ES-I3 (cell line): Measurements from ENCODE around the gene LRMDA.

ENCODE experiments used
- H3K36me3 ChIP-seq: 2 replicates; pipeline ENCODE4 v1.6.1; 2013; ENCODE audit warnings: mild to moderate bottlenecking, low read length, control low read depth, moderate library complexity; ENCODE audit not compliant: insufficient read depth
- H3K4me1 ChIP-seq: 2 replicates; pipeline ENCODE4 v1.6.1; 2013; ENCODE audit warnings: mild to moderate bottlenecking, control low read depth, low read length; ENCODE audit not compliant: insufficient read depth
- H3K9ac ChIP-seq: 2 replicates; pipeline ENCODE4 v1.6.1; 2013; ENCODE audit warnings: low read depth, mild to moderate bottlenecking, low read length, moderate library complexity
- H3K9me3 ChIP-seq: 2 replicates; pipeline ENCODE4 v1.6.1; 2013; ENCODE audit warnings: mild to moderate bottlenecking, low read length, moderate library complexity; ENCODE audit not compliant: control insufficient read depth, insufficient read depth

The LRMDA gene

DNA sequence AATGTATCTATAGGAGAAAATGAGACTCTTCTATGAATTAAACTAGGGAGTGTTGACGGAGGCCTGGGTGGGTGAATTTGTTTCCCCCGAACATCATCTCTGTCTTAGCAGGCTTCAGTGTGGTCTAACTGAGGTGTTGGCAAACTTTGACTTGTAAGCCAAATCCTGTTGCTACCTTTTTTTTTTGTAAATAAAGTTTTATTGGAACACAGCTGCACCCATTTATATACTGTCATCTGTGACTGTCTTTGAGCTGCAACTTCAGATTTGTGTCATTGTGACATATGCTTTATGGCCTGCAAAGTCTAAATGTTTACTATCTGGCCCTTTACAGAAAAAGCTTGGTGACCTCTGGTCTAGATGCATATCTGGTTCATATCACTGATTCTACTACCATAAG lies 455.9 kb downstream of the LRMDA start:
- Histone ChIP-seq H3K9me3 (no peaks in the 10 kb centered on the region), H3K36me3 (no peaks in the 10 kb centered on the region), H3K4me1 (no peaks in the 10 kb centered on the region), H3K9ac (no peak overlapping the region)

DNA sequence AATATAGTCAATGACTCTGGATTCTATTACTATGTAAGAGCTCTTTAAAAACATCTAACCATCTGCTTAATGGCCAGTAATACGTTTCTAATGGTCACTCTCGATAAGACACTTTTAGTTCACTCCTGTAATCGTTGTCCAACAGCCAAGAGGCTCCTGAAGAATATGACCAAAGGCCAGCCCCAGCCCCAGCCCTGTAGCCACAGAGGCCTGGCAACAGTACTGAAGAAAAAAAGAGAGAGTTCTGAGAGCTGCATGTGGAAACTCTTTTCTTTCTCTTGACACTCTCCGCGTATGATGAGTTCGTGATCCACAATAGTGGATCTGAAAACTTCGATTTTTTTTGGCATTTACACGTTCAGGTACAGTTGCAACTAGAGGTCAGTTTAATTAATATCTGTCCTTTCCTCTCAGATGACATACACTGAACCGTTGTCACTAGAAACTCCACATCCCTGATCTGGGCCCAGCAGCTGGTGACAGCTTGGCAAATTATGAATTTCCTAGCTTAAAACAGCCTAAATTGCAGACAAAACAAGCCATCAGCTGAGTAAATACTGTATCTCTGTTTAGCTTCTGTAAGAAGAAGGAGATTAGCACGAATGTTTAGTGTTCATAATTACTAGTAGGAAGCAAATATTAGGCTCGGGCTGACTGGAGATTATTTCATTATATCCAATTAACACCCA lies 456.7 kb downstream of the LRMDA start:
- Histone ChIP-seq H3K36me3 (no peaks in the 10 kb centered on the region), H3K9me3 (no peaks in the 10 kb centered on the region), H3K4me1 (no peaks in the 10 kb centered on the region), H3K9ac (no peak overlapping the region)

DNA sequence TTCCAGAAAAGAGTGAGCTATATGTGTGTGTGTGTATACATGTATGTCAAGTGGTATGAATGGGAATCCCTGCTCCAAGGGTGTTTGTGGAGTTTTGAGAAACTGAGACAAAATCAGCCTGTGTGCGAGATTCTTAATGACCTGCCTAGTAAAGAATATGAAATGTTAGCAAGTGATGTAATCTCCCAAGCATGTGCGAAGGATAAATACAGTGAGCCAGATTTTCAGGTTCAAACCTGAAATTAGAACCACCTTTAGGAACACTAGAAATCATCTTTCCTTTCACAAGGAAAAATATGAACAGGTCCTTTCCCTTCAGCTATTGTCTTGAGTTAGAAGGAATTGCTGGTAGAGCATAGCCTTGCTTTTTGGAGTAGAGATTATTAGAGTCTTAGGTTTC lies 457.6 kb downstream of the LRMDA start:
- no peaks in the 10 kb centered on the region for H3K36me3 ChIP-seq
- no peak overlapping the region for H3K9ac ChIP-seq
- no peaks in the 10 kb centered on the region for H3K4me1 ChIP-seq
- no peaks in the 10 kb centered on the region for H3K9me3 ChIP-seq

DNA sequence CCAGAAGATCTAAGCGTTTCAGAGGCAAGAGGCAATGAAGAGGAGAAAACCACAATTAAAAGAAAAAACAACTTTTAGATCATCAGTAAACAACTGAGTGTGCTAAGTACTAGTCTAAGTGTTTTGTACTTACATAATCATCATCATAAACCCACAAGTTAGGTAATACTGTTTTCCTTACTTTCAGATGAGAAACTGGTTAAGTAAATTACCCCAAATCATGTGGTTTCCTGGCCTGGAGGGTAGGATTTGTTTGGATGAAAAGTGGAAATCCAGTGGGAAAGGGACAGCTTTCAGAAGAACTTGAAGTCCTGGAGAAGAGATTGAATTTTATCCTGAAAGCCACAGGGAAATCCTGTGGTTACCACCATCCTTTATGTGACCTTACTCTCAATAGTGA lies 463.3 kb downstream of the LRMDA start:
- no peaks in the 10 kb centered on the region for H3K9me3 ChIP-seq
- H3K36me3 ChIP-seq: no peaks in the 10 kb centered on the region
- no peaks in the 10 kb centered on the region for H3K4me1 ChIP-seq
- H3K9ac ChIP-seq: no peak overlapping the region

DNA sequence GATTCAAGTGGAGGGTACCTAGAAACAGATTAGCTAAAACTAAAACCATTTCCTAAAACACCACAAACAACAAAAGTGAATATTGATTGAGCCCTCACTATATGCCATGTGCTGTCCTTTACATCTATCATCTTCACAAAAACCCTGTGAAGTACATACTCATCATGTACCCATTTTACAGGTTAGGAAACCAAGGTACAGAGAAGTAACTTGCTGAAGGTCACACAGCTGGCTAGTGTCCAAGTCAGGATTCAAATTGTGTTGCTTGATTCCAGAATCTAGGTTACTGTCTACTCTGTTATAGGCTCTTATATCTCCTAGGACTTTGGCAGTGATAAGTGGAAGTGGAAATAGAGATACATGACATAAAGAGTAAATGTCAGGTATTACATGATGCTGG lies 463.8 kb downstream of the LRMDA start:
- Histone ChIP-seq H3K4me1 (no peaks in the 10 kb centered on the region), H3K9me3 (no peaks in the 10 kb centered on the region), H3K36me3 (no peaks in the 10 kb centered on the region), H3K9ac (no peak overlapping the region)

DNA sequence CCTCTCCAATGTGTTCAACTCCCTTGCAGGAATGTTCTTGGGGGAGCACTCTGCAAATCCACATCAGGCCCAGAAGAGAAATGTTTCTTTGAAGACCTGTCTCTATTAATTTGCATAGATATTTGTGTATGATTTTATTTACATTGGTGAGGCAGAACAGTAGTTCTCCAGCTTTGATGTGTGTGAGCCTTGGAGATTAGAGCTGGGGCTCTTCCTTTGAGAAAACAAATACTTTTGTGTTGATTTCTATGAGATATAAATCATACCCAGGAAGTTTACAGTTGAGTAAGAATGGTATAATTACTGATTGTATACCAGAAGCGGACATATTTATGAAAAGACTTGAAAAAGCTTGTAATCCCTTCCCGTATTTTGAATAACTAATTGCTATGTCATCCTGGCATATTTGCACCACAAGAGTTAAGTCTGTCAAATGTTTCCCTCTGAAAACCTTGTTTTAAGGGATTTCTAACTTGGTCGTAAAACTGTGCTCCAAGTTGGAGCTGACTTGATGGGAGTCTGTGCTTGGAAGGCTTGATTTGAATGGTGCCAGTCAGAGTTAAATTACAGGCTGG lies 468.5 kb downstream of the LRMDA start:
- Histone ChIP-seq H3K9me3 (no peaks in the 10 kb centered on the region), H3K36me3 (no peaks in the 10 kb centered on the region), H3K9ac (no peak overlapping the region), H3K4me1 (no peaks in the 10 kb centered on the region)

DNA sequence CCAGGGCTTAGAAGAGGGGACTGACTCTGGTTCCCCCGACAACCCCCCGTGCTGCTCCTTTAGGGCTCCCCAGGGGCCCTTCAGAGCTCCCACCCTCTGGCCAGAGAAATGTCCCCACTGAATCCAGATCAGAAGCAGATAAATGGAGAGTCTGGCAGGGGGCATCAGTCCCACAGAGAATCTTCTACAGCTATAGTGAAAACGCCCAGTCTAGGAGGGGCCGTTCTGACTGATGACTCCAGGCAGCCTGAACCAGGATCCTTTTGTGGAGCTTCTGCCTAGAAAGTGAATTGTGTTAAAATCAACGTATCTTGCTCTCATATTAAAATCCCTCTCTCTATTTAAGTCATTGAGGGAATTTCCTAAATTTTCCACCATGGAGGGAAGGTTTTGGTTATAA lies 471.4 kb downstream of the LRMDA start:
- H3K36me3 ChIP-seq: no peaks in the 10 kb centered on the region
- H3K9me3 ChIP-seq: no peaks in the 10 kb centered on the region
- H3K4me1 ChIP-seq: no peaks in the 10 kb centered on the region
- H3K9ac ChIP-seq: no peak overlapping the region

DNA sequence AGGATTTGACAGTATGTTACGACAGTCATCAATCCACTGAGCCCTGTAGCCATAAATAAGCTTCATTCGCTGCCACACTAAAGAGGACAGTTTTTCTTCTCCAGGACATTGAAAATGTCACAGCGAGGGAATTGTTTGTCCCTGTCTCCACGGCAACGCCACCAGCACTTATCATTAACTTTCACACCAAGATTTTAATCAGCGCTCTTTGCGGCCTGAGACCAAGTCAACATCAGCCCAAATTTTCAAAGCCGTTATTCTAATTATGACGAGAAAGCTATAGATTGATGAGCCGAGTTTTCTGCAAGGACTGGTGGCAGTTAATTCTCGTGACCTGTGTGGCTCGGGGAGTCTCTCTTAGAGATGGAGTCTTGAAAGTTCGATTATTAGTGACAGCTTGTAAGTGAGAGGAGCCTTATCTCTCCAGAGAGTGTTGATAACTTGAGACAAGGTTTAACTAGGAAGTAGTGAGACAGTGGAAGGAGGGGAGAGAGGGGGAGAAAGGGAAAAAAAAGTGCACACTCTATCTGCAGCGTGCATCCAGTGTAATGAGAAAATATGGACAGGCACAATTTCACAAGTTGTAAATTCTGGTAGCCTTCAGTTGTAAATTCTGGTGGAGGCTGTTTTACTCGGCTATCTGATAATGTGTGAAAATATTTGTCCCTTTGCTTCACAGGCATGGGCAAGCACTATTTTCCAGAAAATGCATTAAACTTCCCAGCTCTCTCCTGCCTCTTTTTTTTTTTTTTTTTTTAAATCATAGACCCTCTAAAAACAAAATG lies 473.3 kb downstream of the LRMDA start:
- Histone ChIP-seq H3K9me3 (no peaks in the 10 kb centered on the region), H3K36me3 (no peaks in the 10 kb centered on the region), H3K4me1 (no peaks in the 10 kb centered on the region), H3K9ac (no peak overlapping the region)

DNA sequence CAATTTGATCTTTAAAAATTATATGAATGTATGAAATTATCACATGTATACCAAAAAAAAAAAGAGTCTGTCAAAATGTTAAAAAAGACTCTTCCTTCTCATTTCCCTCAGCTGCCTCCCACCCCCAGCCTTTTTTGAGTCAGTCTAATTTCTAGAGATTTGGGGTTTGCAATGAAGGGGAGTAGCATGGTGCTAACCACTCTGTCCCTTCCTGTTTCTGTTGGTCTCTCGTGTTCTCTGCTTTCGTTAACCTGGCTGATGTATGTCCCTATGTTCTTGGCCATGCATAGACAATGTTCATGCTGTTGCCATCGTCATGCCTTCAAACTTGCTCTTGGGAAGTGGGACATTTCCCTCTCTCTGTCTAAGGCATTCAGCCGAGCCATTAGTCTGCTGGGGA lies 474.1 kb downstream of the LRMDA start:
- no peaks in the 10 kb centered on the region for H3K4me1 ChIP-seq
- no peaks in the 10 kb centered on the region for H3K9me3 ChIP-seq
- H3K9ac ChIP-seq: no peak overlapping the region
- no peaks in the 10 kb centered on the region for H3K36me3 ChIP-seq

DNA sequence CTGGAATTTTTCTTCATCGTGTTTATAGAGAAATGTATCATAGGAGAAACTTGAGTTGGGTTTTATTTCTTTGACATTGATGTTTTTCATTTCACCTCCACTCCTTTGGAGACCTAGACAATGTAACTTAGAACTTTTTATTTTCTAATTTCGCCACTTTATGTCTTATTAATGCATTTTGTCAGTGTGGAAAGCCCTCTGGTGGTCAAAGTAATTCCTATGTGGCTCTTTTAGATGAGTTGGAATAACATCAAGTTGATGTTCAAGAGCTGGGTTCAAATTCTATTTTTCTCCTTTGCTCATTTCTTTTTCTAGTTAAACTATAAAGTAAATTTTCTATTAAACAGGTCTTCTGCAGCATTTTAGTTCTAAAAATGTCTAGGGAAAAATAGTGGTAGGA lies 478.6 kb downstream of the LRMDA start:
- no peaks in the 10 kb centered on the region for H3K9me3 ChIP-seq
- no peaks in the 10 kb centered on the region for H3K36me3 ChIP-seq
- H3K4me1 ChIP-seq: no peaks in the 10 kb centered on the region
- no peak overlapping the region for H3K9ac ChIP-seq

DNA sequence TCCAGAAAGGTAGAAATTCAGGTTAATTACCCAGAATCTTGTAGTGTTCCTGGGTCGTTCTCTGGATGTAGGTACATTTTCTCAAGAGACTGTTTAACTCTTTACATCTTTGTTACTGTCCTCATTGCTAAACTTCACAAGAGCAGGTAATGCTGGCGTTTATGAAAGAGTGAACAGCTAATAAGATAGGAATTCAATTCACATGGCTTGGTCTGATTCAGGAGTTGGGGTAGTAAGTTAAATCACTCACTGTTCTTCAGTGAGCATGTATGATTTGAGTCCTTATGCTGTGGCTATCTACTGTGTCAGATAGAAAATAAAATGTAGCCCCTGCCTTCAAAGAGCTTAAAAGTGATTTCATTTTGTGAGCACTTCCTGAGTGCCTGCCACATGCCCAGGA lies 480.0 kb downstream of the LRMDA start:
- H3K4me1 ChIP-seq: no peaks in the 10 kb centered on the region
- no peaks in the 10 kb centered on the region for H3K36me3 ChIP-seq
- H3K9ac ChIP-seq: no peak overlapping the region
- H3K9me3 ChIP-seq: no peaks in the 10 kb centered on the region

DNA sequence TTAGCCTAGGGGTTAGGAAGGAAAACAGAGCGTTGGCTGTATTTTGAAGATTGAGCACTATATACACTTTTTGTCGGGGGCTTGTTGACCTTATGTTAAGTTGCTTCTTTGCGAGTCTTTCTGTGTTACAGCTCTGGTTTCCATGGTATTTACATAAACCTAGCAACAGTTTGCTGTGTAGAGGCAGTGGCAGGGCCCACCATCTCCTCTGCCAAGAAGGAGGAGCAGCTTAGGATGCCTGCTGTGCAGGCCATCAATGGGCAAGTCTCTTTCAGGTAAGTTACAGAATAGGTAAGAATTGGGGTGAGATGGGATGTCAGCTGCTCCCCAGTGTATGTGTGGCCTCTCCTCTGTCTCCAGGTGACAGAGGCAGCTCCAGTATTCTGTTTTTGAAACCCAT lies 485.5 kb downstream of the LRMDA start:
- Histone ChIP-seq H3K9ac (no peak overlapping the region), H3K4me1 (no peaks in the 10 kb centered on the region), H3K9me3 (no peaks in the 10 kb centered on the region), H3K36me3 (no peaks in the 10 kb centered on the region)

DNA sequence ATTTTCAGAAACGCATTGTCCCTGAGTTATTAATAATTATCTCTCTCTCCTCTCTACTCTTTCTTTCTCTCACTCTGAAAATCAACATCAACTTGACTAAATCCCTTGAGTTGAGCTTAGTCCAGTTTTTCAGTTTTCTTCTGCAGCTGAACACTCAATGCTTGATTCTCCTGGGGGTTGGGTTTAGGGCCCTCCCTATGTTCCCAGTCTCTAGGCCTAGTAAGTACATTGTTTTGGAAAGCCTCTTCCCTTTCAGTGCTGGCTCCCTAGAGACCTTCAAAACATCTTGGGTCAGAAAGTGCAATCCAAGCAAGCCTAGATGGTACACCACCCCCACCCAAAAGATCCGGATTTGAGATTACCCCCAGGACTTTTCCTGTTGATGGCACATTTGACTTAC lies 488.5 kb downstream of the LRMDA start:
- Histone ChIP-seq H3K9ac (no peak overlapping the region), H3K9me3 (no peaks in the 10 kb centered on the region), H3K4me1 (no peaks in the 10 kb centered on the region), H3K36me3 (no peaks in the 10 kb centered on the region)

DNA sequence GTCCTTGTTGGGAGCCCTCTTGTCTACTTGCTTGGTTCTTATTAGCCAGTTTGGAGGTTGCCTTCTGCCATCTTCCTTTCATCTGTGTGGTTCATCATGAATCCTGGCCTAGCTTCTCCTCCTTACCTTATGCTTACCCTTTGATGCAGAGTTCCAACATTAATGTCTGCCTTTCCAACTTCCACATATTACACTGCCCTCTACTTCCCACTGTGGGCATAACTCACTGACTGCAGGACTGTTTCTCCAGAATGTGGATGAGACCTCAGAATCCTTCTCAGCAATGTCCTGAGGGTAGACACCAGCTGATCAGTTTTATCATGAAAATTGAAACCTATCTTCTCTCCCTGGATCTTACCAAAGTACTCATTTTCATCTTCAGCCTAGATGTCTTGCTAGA lies 491.0 kb downstream of the LRMDA start:
- no peaks in the 10 kb centered on the region for H3K4me1 ChIP-seq
- H3K9ac ChIP-seq: no peak overlapping the region
- H3K9me3 ChIP-seq: no peaks in the 10 kb centered on the region
- no peaks in the 10 kb centered on the region for H3K36me3 ChIP-seq

DNA sequence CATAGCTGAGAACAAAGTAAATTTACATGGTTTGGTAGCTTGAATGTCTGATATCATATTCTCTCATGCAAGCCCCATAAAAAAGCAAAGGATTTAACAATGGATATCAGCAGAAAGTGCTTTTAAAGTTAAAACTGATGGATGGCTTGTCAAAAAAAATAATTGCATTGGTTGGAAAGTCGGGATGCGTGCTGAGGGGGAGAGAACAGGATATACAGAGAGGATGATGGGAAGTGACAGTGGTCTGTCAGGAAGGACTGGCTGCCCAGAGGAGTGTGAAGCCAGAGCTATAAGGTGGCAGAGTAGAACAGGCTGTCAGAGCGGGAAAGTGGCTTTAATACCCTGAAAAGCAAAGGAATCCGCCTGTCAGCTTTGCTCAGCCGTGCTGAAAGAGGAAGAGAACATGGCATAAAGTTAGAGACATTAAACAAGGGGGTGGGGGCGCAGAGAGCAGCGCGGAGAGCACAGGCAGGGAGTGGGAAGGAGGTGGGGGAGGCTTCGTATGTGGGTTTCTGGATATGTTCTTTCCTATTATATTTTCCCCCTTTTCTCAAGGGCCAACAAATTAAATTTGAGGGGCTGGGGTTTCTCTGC lies 493.0 kb downstream of the LRMDA start:
- H3K9ac ChIP-seq: no peak overlapping the region
- no peaks in the 10 kb centered on the region for H3K4me1 ChIP-seq
- H3K9me3 ChIP-seq: no peaks in the 10 kb centered on the region
- no peaks in the 10 kb centered on the region for H3K36me3 ChIP-seq
